Suprapubic skin (tissue), 3 donors: ENCODE measurements around the gene ATP13A3.

Source experiments
- CTCF ChIP-seq, 2 donors: fragments of 200-600 bp in 1 of 2; fragments of 450-650 bp in 1 of 2; sonication (generic) in 1 of 2; IDR thresholded peaks; one replicate each; pipeline ENCODE4 v1.5.1; 2016 to 2019; ENCODE audit warnings: antibody characterized with exemption in 2 of 2, mild to moderate bottlenecking in 1 of 2, moderate library complexity in 1 of 2
- EP300 ChIP-seq: sonication (generic); formaldehyde crosslinking; IDR thresholded peaks from one replicate; pipeline ENCODE4 v1.6.1; 2017; ENCODE audit warnings: antibody characterized with exemption
- POLR2A ChIP-seq, 2 donors: fragments of 450-650 bp; IDR thresholded peaks; one replicate each; pipeline ENCODE4 v1.6.1; 2017; ENCODE audit warnings: antibody characterized with exemption in 2 of 2, mild to moderate bottlenecking in 2 of 2, moderate library complexity in 2 of 2

GRCh38 chr3:194377708-194378107 lies 109.1 kb downstream of the ATP13A3 start:
- TF ChIP-seq CTCF (IDR thresholded peaks at IDR 0.05) (no peak), EP300 (no peak), POLR2A (IDR thresholded peaks at IDR 0.05) (no peak)
